Jurkat, Clone E6-1 (cell line): Measurements from ENCODE around the gene ADCY4.
A peak's percentile ranks its signal among the peaks of the same experiment; 100 is the strongest.
"Not testable (repeated sequence)": the region's sequence is repeated elsewhere in the genome, so short reads cannot be mapped to it uniquely, and the experiment has no call there.

ENCODE experiments used
- DNase-seq: peaks from one replicate; pipeline ENCODE4 v3.0.0-alpha.2; 2011; ENCODE audit warnings: low read depth, low spot score
- H3K4me3 ChIP-seq: 2 replicates; pipeline ENCODE4 v1.5.1; 2011; ENCODE audit warnings: mild to moderate bottlenecking, low read length, control low read depth, moderate library complexity

Gene ADCY4

DNA sequence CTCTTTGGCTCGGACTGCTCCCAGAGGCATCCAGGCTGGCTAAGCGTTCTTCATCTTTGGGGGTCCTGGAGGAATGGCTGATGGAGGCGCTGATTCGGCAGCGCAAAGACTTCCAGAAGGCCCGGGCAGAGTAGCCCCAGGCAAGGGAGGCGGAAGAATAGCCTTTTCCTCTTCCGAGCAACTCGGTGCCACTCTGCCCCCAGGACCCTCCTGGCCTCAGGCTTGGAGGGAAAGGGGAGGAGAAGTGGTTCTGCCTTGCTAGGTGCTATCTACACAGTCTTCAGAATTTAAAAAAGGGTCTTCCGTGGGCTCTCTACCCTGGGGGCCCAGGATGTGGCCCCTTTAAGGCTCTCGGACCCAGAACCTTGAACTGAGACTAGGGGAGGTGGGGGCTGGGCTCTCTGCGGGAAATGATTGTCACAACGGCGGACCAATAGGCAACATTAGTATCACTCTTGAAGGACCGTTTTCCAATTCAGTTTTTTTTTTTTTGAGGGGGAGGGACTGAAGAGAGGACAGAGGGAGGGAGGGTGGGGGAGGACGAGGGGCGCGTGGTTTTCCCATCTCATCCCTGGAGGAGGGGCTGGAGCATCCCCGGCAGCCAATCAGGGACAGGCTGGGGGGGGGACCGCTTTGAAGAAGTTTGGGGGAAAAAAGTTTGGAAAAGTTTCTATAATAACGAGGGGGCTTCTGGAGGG lies 32.8 kb upstream of the ADCY4 start, which contains the start of gene NFATC4:
TSS of gene NFATC4 (plus strand) at position 671 of the 698 bp plus-strand sequence. CDS start 157 bp downstream, outside the sequence.
- peak within 1 kb of the TSS; percentile 59 for H3K4me3 ChIP-seq
- peak; percentile 78 for DNase-seq

DNA sequence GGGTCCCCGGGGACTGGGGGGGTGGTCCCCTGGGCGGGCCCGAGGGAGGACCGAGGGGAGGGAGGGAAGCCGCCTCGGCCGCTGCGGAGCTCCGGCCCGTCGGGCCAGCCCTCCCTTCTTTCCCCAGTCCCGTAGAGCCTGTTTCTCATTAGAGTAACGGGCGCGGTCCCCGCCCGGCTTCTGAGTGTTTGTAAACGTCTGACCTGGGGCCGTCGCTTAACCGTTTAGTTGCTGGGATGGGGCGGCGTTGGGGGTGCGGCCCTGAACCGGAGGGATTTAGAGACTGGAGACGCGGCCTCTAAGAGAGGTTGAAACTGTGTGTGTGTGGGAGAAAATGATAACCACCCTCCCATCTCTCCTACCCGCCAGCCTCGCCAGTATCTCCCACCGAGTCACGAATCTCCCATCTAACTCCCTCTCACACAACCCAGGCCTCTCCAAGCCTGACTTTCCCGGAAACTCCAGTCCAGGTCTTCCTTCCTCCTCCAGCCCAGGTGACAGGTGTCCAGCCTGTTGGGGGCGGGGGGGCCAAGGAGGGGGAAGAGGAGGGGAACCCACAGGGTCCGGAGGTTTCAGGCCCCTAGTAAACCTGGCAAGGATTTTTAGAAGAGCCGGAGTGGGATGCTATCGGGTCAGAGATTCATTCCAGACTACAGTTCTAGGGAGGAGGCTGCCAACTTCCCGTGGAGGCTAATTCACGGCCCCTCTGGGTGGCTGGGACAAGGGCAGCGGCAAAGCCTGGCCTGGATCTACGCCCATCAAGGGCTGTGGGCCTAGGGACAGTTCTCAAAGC lies 32.0 kb upstream of the ADCY4 start:
- peak; percentile 75 for DNase-seq
- peak overlapping the region; percentile 59 for H3K4me3 ChIP-seq

DNA sequence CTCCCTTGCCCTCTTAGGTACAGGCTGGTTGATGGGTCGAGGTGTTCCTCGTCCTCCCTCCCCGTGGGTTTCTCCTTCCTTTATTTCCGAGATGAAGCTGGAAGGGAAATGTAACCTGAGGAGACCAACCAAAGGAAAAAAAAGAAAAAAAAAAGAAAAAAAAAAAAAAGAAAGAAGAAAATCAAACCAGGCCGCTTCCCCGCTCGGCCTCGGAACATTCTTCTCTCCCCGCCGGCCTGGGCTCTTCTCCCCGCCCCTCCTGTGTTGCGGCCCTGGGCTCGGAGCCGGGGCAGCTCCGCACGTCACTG lies 31.5 kb upstream of the ADCY4 start:
- H3K4me3 ChIP-seq = peak overlapping the region; percentile 59
- DNase-seq = no peak

- H3K4me3 ChIP-seq = peak overlapping the region; percentile 59
- peak; percentile 71 for DNase-seq
Measured at GRCh38 chr14:24365600-24366412, 30.9 kb upstream of the ADCY4 start.

DNA sequence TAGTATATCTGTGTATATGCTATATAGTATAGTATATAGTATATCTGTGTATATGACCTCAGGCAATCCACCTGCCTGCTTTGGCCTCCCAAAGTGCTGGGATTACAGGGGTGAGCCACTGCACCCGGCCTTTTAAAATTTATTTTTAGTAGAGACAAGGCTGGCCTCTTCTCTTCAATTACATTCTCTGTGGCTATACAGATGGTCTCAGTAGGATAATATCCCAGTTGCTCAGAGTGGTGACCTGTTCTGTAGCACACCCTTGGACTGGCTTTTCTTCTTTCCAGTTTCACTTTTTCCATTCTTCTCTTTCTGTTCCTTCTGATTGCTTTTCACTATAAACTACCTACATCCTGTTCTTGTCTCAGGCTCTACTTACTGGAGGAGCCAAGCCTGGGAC lies 30.0 kb upstream of the ADCY4 start:
- no peak overlapping the region for H3K4me3 ChIP-seq
- DNase-seq = no peak

DNA sequence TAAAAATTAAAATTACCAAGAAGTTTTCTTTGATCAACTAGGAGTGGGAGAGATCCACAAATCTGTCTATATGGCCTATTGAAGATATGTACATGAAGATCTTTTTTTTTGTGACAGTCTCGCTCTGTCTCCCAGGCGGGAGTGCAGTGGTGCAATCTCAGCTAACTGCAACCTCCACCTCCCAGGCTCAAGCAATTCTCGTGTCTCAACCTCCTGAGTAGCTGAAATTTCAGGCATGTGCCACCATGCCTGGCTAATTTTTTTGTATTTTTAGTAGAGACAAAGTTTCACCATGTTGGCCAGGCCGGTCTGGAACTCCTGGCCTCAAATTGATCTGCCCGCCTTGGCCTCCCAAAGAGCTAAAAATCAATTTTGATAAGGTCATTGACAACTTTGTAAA lies 28.5 kb upstream of the ADCY4 start:
- no peak overlapping the region for H3K4me3 ChIP-seq
- no peak for DNase-seq

GRCh38 chr14:24362241-24362960 lies 27.5 kb upstream of the ADCY4 start:
- H3K4me3 ChIP-seq = no peak overlapping the region
- no peak for DNase-seq

DNA sequence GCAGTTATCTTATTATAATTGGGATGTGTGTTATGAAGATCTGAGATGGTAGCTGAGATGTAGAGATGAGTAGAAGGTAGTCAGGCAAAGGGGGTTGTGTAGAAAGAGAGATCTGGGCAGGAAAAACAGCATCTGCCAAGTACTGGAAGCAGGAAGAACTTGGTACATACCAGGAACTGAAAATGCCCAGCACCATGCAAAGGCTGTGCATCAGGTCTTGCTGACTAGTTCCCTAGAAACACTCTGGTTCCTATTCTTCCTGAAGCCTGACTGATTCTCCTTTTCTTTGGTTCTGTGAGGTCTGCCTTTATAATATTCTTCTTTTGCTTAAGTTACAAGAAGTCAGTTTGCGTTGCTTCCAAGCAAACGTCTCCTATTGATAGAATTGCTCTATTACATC lies 26.5 kb upstream of the ADCY4 start:
- no peak for DNase-seq

GRCh38 chr14:24360281-24360680 lies 25.4 kb upstream of the ADCY4 start:
- DNase-seq = no peak

More for the DNA sequence above, 26.5 kb upstream of the ADCY4 start:
- no peak overlapping the region for H3K4me3 ChIP-seq

GRCh38 chr14:24356208-24356607 lies 21.3 kb upstream of the ADCY4 start:
- no peak overlapping the region for H3K4me3 ChIP-seq
- DNase-seq = no peak

More at GRCh38 chr14:24360281-24360680, 25.4 kb upstream of the ADCY4 start:
- H3K4me3 ChIP-seq = no peak overlapping the region

DNA sequence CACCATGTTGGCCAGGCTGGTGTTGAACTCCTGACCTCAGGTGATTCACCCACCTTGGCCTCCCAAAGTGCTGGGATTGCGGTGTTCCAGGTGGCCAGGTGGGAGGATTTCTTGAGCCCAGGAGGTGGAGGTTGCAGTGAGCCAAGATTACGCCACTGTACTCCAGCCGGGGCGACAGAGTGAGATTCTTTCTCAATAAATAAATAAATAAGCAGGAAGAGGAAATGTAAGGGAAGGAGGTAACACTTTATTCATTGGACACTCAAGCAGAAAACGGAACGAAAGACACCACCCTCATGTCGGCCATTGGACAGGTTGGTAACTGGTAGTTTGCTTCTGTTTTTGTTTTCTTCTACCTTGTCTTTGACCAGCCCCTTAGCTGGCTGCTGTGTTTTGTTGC lies 20.1 kb upstream of the ADCY4 start:
- no peak overlapping the region for H3K4me3 ChIP-seq
- no peak for DNase-seq

GRCh38 chr14:24354482-24354825 lies 19.6 kb upstream of the ADCY4 start:
- not testable (repeated sequence) for H3K4me3 ChIP-seq, DNase-seq

DNA sequence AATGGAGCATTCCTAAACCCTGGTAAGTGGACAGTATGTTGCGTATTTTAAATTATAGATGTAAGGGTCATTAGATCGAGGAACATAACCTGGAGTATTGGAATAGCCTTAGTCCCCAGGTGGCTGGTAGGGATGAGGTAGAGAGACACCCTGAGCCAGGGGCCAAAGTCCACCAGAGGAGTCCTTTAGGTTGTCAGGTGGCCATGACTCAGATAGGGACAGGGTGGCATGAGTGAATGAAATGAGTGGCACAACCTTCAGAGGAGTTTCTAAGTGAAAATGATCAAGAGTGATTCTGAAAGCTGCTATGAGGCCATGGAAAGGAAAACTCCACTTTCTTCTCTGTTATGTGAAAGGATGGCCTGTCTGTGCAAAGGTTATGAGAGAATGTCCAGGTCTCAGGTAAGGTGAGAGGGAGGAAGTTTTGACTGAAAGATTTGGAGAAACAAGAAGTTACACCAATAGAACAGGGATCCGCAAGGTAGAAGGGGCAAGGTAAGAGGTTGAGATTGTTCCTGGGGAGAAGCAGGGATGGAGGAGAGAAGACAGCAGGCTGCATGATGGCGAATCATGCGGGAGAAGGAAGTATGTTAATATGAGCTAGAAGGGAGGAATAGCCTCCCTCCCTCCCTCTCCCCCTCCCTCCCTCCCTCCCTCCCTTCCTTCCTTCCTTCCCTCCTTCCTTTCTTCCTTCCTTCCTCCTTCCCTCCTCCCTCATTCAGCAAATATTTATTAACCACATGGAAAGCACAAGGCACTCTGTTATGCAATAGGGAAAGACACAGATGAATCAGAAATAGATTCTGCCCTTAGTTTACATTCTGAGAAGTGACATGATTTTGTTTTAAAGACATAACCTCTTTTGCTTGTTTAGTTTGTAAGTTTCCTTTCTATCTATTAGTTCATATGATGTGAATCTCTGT lies 18.9 kb upstream of the ADCY4 start:
- no peak for DNase-seq
- no peak overlapping the region for H3K4me3 ChIP-seq

DNA sequence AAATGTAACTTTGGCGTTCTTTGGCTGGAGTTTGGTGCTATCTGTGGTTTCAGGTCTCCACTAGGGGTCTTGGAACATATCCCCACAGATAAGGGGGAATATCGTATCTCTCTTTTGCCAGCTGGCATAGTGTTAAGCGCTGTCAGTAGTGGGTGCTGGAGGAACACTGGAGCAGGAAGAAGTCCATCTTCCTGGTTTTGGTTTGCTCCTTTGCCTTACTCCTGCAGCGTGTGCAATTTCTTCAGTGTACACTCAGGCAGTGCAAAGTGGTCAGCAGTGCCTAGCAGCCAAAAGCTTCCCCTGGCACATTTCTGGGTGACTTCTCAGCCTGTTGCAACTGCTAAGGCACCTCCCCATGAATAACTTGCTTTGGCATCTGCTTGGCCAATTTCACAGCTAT lies 16.6 kb upstream of the ADCY4 start:
- no peak for DNase-seq
- no peak overlapping the region for H3K4me3 ChIP-seq

- no peak for DNase-seq
- no peak overlapping the region for H3K4me3 ChIP-seq
Measured at GRCh38 chr14:24349742-24350141, 14.9 kb upstream of the ADCY4 start.

- no peak for DNase-seq
- no peak overlapping the region for H3K4me3 ChIP-seq
Measured at GRCh38 chr14:24348186-24348585, 13.3 kb upstream of the ADCY4 start.

- H3K4me3 ChIP-seq = no peak overlapping the region
- no peak for DNase-seq
Measured at GRCh38 chr14:24347134-24347533, 12.3 kb upstream of the ADCY4 start.
